RCC 7860 (cell line): ENCODE data around the gene CCSER1.
A peak's percentile ranks its signal among the peaks of the same experiment; 100 is the strongest.
"Not testable (repeated sequence)": the region's sequence is repeated elsewhere in the genome, so short reads cannot be mapped to it uniquely, and the experiment has no call there.

Experiments
- DNase-seq: peaks from one replicate; pipeline ENCODE4 v3.0.0-alpha.2; 2015; ENCODE audit warnings: low spot score
- FAIRE-seq: peaks from 2 replicates; lab custom pipeline; 2012; peaks lifted over from hg19 to GRCh38; lab: Jason Lieb, UNC

Gene CCSER1

GRCh38 chr4:91317434-91317833, 1190.2 kb downstream of the CCSER1 start:
- no peak for FAIRE-seq
- no peak for DNase-seq

- no peak for DNase-seq
- FAIRE-seq: no peak
These were observed 1192.5 kb downstream of the CCSER1 start for GRCh38 chr4:91319556-91320268.

GRCh38 chr4:91322961-91323360, 1195.8 kb downstream of the CCSER1 start:
- DNase-seq: no peak
- no peak for FAIRE-seq

- DNase-seq (peak; percentile 7), FAIRE-seq (peak; percentile 30)
These were observed 1198.3 kb downstream of the CCSER1 start for GRCh38 chr4:91325495-91325894.

DNA sequence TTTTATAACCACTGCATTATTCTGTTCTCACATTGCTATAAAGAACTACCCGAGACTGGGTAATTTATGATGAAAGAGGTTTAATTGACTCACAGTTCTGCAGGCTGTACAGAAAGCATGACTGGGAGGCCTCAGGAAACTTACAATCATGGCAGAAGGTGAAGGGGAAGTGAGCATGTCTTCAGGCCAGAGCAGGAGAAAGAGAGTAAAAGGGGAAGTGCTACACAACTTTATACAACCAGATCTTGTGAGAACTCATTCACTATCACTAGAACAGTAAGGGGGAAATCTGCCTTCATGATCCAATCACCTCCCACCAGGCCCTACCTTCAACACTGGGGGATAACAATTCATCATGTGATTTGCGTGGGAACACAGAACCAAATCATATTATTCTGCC, 1199.0 kb downstream of the CCSER1 start:
- DNase-seq, FAIRE-seq: not testable (repeated sequence)

GRCh38 chr4:91330555-91331137, 1203.5 kb downstream of the CCSER1 start:
- DNase-seq: no peak
- FAIRE-seq: no peak

DNA sequence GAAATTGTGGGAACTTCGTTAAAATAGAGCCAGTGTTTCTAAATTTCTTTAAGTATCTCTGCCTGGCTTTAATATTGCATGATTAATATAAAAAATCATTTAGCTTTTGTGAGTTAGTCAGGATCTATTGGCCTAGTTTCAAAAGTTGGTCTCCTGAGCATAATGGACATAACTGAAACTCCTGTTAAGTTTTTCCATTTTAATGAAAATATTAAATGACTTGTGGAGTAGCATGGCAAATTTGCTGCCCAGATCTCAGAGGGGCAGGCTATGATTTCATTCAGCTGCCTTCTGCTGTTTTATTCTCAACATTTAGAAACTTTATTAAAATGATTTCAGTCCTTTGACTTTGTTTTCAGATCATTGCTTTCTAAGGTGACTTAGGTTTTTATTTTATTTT, 1213.6 kb downstream of the CCSER1 start:
- DNase-seq: no peak
- FAIRE-seq: no peak

DNA sequence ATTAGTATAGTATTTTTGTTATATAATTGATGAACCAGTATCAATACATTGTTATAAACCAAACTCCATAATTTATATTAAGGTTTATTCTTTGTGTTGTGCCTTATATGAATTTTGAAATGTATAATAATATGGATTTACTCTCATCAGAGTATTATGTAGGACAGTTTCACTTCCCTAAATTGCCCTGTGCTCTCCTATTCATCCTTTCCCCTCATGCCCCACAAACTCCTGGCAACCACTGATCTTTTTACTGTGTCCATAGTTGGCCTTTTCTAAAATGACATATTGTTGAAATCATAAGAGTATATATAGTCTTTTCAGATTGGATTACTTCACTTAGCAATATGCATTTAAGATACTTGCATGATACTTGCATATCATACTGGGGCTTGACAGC, 1218.4 kb downstream of the CCSER1 start:
- DNase-seq (no peak), FAIRE-seq (no peak)

- not testable (repeated sequence) for FAIRE-seq
These were observed 1229.3 kb downstream of the CCSER1 start for GRCh38 chr4:91356496-91356895.

DNA sequence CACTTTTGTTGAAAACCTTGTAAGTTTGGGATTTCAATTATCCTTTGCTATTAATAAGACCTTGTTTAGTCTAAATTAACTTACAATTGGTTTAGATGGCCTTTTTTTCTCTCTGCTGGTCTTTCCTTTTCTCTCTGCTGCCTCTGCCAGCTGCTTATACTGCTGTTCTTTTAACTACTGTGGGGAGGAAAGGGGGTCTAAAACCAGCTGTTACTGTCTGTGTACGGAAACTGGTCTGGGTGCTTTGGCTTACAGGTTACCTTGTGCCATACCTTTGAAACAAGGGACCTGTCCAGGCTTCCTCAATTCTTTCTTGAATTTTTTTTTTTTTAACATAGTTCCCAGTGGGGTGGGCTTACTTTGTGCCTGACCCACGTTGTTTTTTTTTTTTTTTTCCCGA, 1230.8 kb downstream of the CCSER1 start:
- FAIRE-seq, DNase-seq: not testable (repeated sequence)

More at GRCh38 chr4:91356496-91356895, 1229.3 kb downstream of the CCSER1 start:
- DNase-seq: not testable (repeated sequence)

DNA sequence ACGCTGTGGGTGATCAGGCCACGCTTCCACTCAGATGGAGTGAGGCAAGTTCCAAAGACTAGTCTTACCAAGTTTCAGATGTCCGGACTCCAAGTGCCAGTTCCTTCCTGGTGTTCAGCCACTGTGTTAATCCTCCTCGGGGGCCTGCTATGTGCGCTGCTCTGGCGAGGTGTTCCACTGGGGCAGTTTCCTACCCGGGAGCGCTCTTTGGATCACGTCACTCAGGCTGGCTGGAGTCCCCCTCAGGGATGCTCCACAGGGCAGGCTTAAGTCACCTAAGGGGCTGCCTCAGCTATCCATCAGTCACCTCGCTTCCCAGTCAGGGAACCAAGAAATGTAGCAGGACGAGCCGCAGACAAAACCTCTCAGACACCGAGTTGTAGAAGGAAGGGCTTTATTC, 1231.4 kb downstream of the CCSER1 start:
- FAIRE-seq: not testable (repeated sequence)
- DNase-seq: peak; percentile 37

DNA sequence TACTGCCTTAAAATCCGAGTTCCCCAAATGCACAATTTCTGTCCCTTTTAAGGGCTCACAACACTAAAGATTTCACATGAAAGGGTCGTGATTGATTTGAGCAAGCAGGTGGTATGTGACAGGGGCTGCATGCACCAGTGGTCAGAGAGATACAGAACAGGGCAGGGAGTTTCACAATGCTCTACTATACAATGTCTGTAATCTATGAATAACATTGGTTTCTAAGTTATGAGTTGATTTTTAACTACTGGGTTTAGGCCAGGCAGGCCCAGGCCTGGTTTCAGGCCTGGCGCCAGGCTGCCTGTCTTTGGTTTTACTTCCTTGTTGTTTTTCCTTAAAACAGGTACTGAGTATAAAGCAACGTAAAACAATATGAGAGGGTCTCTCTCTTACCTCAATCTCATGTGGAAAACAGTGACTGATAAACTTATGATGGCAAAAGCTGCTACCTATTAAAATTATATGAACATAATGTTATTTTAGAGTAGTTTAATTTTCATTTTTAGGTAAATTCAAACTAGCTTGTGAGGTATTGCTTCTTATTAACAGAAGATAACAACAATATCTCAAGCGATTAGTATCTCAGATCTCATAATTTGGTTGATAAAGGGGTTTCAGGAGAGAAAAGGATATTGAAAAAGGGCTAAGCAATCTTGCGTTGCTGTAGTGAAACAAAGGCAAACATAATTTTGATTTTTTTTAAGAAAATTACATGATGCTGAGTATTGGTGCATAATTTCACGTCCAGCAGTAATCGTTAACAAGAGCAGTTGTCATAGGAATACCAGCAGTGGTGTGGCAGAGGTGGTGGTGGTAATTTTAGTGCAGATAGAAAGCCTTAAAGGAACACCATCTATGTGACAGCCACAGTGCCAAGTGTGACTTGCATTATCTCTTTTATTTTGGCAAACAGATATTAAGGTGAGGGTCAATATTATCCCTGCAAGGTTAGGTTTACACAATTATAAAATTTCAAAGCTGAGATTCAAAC, 1232.1 kb downstream of the CCSER1 start:
- DNase-seq (peak; percentile 43), FAIRE-seq (no peak)

GRCh38 chr4:91362125-91362524, 1234.9 kb downstream of the CCSER1 start:
- DNase-seq (no peak), FAIRE-seq (no peak)

GRCh38 chr4:91366554-91366953, 1239.4 kb downstream of the CCSER1 start:
- FAIRE-seq (no peak), DNase-seq (no peak)

- FAIRE-seq: no peak
These were observed 1241.9 kb downstream of the CCSER1 start for GRCh38 chr4:91369116-91369515.

GRCh38 chr4:91373546-91373945, 1246.4 kb downstream of the CCSER1 start:
- FAIRE-seq (no peak), DNase-seq (no peak)

More at GRCh38 chr4:91369116-91369515, 1241.9 kb downstream of the CCSER1 start:
- no peak for DNase-seq

GRCh38 chr4:91405431-91405830, 1278.2 kb downstream of the CCSER1 start:
- DNase-seq, FAIRE-seq: not testable (repeated sequence)

DNA sequence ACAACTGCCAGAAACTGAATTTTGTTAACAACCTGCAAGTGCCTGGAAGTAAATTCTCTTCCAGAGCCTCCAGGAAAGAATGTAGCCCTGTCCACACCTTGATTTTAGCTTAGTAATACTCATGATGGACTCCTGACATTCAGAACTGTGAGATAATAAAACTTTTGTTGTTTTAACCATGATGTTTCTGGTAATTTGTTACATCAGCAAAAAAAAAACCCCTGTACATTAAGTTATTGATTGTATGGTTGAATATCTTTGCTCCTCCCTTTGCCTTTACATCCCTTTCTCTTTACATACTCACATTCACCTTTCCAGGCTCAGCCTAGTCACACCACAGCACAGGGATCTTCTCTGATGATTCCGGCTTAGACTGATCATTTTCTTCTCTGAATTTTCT, 1294.8 kb downstream of the CCSER1 start:
- no peak for FAIRE-seq
- no peak for DNase-seq

DNA sequence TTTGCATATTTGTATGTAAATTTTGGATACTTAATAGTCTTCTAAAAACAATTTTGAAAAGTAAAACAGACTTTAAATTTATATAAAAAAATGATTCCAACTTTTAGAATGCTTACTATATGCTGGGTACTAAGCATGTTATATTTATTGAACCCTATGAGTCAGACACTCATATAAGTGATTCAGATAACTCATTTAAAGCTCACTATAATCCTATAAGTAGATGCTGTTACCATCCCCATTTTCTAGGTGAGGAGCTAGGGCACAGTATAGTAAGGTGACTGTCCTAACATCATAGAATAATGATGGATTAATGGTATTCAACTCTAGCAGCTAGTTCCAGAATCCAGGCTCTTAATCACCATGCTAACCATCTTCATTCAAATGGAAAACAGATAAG, 1299.5 kb downstream of the CCSER1 start:
- no peak for FAIRE-seq
- no peak for DNase-seq

DNA sequence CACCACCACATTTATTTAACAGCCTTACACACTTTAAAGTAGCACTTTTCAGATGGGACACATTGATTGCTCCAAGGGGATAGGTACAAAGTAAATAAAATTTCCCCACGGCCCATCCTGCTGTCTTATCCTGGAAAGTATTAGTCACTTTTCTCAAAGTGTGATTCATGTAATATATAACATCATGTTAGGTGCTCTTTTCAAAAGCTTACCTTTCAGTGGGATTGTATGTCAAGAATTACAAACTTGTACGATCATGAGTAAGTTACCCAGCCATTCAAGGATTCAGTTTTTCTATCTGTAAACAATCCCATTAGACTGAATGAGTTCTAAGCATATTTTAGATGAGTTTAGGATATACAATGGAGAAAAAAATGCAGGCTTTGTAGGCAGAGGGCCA, 1300.0 kb downstream of the CCSER1 start:
- DNase-seq (peak; percentile 12), FAIRE-seq (no peak)

DNA sequence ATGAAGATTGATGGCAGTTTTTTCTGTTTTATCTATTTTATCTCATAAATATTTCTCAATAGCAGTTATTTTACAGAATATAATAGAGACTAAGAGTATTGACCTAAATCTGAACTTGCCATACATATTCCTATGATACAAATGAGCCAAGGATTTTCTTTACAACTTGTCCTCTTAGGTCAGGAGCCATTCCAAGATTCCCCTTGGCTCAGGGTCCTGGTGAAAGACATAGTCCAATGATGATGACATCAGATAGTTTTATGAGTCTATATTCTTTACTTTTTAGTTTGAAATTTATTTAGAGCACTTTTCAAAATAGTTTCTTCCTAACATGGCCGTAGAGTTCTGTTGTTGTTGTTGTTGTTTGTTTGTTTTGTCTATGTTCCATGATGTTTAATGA, 1307.4 kb downstream of the CCSER1 start:
- FAIRE-seq (no peak), DNase-seq (no peak)
